ENCODE results near the gene KXD1.

Gene KXD1

GRCh38 chr19:18568367-18568766, 10.7 kb downstream of the KXD1 start:
- H3K4me3 ChIP-seq (ENCODE audit: low read depth, low read length) = no peak overlapping the region
- no peak for TF ChIP-seq CTCF (IDR thresholded peaks at IDR 0.05; ENCODE audit: borderline replicate concordance, insufficient read depth, low read depth, low read length)

GRCh38 chr19:18571564-18572344, 14.1 kb downstream of the KXD1 start, which contains the start of gene UBA52:
Gene UBA52, plus strand, starts transcription at chr19:18571857. Its CDS starts 1,444 bp downstream, at chr19:18573301.
- no peak for TF ChIP-seq CTCF (IDR thresholded peaks at IDR 0.05; ENCODE audit: borderline replicate concordance, insufficient read depth, low read depth, low read length)

GRCh38 chr19:18574691-18575291, 17.1 kb downstream of the KXD1 start:
- TF ChIP-seq CTCF (IDR thresholded peaks at IDR 0.05; ENCODE audit: borderline replicate concordance, insufficient read depth, low read depth, low read length) = no peak
- no peak overlapping the region for H3K4me3 ChIP-seq (ENCODE audit: low read depth, low read length)

More at GRCh38 chr19:18571564-18572344, 14.1 kb downstream of the KXD1 start, which contains the start of gene UBA52:
- H3K4me3 ChIP-seq (ENCODE audit: low read depth, low read length) = peak within 1 kb of the TSS; percentile 74

GRCh38 chr19:18576383-18576782, 18.7 kb downstream of the KXD1 start:
- TF ChIP-seq CTCF (IDR thresholded peaks at IDR 0.05; ENCODE audit: borderline replicate concordance, insufficient read depth, low read depth, low read length) = no peak

GRCh38 chr19:18577365-18577914, 19.8 kb downstream of the KXD1 start:
- no peak for TF ChIP-seq CTCF (IDR thresholded peaks at IDR 0.05; ENCODE audit: borderline replicate concordance, insufficient read depth, low read depth, low read length)
- no peak overlapping the region for H3K4me3 ChIP-seq (ENCODE audit: low read depth, low read length)

More at GRCh38 chr19:18576383-18576782, 18.7 kb downstream of the KXD1 start:
- no peak overlapping the region for H3K4me3 ChIP-seq (ENCODE audit: low read depth, low read length)

GRCh38 chr19:18580311-18580710, 22.6 kb downstream of the KXD1 start:
- no peak overlapping the region for H3K4me3 ChIP-seq (ENCODE audit: low read depth, low read length)
- TF ChIP-seq CTCF (IDR thresholded peaks at IDR 0.05; ENCODE audit: borderline replicate concordance, insufficient read depth, low read depth, low read length) = no peak
